Heart right ventricle (tissue), 16 donors: Measurements from ENCODE around the gene PDLIM7. TPM values are rescaled to one million over a fixed set of nuclear protein-coding genes. Genes with fewer than 3 reads are reported as not detected.

Source experiments
- ATAC-seq, 8 donors: fragments of 200-7000 bp; cut with Tn5 transposase; one replicate each; pipeline ENCODE4 v1.9.1; 2020; ENCODE audit warnings: mild to moderate bottlenecking in 8 of 8, moderate library complexity in 8 of 8, moderate number of reproducible peaks in 1 of 8
- DNase-seq, 2 donors: peaks; one replicate each; pipeline ENCODE4 v3.0.0-alpha.2; 2020
- H3K27ac ChIP-seq, 10 donors: fragments of 200-600 bp; sonication (generic) in 2 of 10; one replicate each; pipeline versions ENCODE4 v1.5.0 to v1.8.0; 2020 to 2022; ENCODE audit warnings: mild to moderate bottlenecking in 3 of 10
- H3K27me3 ChIP-seq, 7 donors: fragments of 200-600 bp; one replicate each; pipeline ENCODE4 v1.8.0; 2021 to 2022; ENCODE audit warnings: mild to moderate bottlenecking in 2 of 7
- H3K36me3 ChIP-seq, 9 donors: fragments of 200-600 bp; sonication (generic) in 1 of 9; one replicate each; pipeline versions ENCODE4 v1.5.0 to v1.8.0; 2020 to 2022; ENCODE audit warnings: mild to moderate bottlenecking in 2 of 9
- H3K4me1 ChIP-seq, 9 donors: fragments of 200-600 bp; sonication (generic) in 1 of 9; one replicate each; pipeline versions ENCODE4 v1.5.0 to v1.8.0; 2020 to 2022; ENCODE audit warnings: mild to moderate bottlenecking in 4 of 9
- H3K4me3 ChIP-seq, 10 donors: fragments of 200-600 bp; sonication (generic) in 2 of 10; one replicate each; pipeline versions ENCODE4 v1.5.0 to v1.8.0; 2020 to 2022; ENCODE audit warnings: mild to moderate bottlenecking in 7 of 10, moderate library complexity in 2 of 10
- H3K9me3 ChIP-seq, 11 donors: fragments of 200-600 bp in 10 of 11; sonication (generic) in 2 of 11; one replicate each; pipeline versions ENCODE4 v1.5.0 to v1.8.0; 2013 to 2022; ENCODE audit warnings: mild to moderate bottlenecking in 2 of 11, control low read depth in 1 of 11, moderate library complexity in 1 of 11
- WGBS, 2 donors: extraction: QIAGEN DNeasy Blood & Tissue Kit; methylation state at CpG; one replicate each; pipeline ENCODE4 v1.1.7; 2013; ENCODE audit warnings: inconsistent platforms in 1 of 2; 5-methylcytosine and 5-hydroxymethylcytosine counted together
- intact Hi-C, 10 donors: fragments of 100-400 bp; cut with DNase I; formaldehyde crosslinking; loops; one replicate each; pipeline versions ENCODE4 v1.11.1 to v1.14.2; 2022
- polyA plus RNA-seq, 2 donors: library from polyadenylated mRNA; stranded (reverse); fragments of 200-250 nt; gene quantifications; one replicate each; pipeline ENCODE4 v1.2.3, GENCODE V29; 2013
- total RNA-seq, 10 donors: library from RNA; stranded (reverse); fragmentation: NEBNext Ultra II Directional in 3 of 10; extraction: Animal tissue kit (Norgen Biotek cat#: 25700) in 3 of 10; gene quantifications; one replicate each; pipeline versions ENCODE4 v1.2.1 to v1.2.4, GENCODE V29; 2021 to 2023
- TF ChIP-seq, protein P1 (sequence below), 9 donors: fragments of 200-600 bp; sonication (generic) in 2 of 9; IDR thresholded peaks; one replicate each; pipeline versions ENCODE4 v1.5.0 to v1.8.0; 2021 to 2022; ENCODE audit warnings: antibody characterized with exemption in 9 of 9, mild to moderate bottlenecking in 5 of 9, moderate library complexity in 1 of 9
- donor health status: Arrhythmogenic right ventricular cardiomyopathy.
- donor health status: ischemic (EF 13 %, LVEDD 7.1; RV severe dilation, severe dysfunction).
- donor health status: healthy with polysubstance abuse.
- donor health status: DM: no; HTN: yes; CAD: no.
- donor health status: DM: no; HTN: no; CAD: no.
- donor health status: ischemic (EF 25% LVEDD 6.9; RV normal size, moderate dysfunction).
- donor health status: ischemic (EF 25% LVEDD 5.7; RV mildly dilated, moderate dysfunction).
- donor health status: healthy.
- donor health status: DM: yes; HTN: yes; CAD: no.
- donor health status: Ischemic cardiomyopathy.
- donor health status: ischemic (EF 35%, LVEDD 5.7; RV mildly dilated, moderate dysfunction).
- donor health status: nonischemic (EF 11% LVEDD 7.7; RV severe dilation, severe dysfunction).
- donor health status: DM: yes; HTN: yes; CAD: no.
- donor health status: PGD.
- donor health status: ischemic (EF 29% LVEDD 5.4; RV normal size, mild dysfunction).
- donor health status: nonischemic (EF 23%, LVEDD 6.1; RV moderate dilation, normal function).

Gene PDLIM7
- total and polyA plus RNA-seq, 12 donors = 32.5 to 131 (median 58.1) TPM

GRCh38 chr5:177434942-177435738, 62.3 kb downstream of the PDLIM7 start:
- Histone ChIP-seq H3K4me1 (peaks cover 0 to 37% (median 19%) of the 10 kb centered on the region in 9 donors), H3K4me3 (no peak overlapping the region), H3K27me3 (no peaks in the 10 kb centered on the region), H3K36me3 (peaks cover 0 to 100% (median 34%) of the 10 kb centered on the region in 9 donors), H3K27ac (no peak overlapping the region), H3K9me3 (no peaks in the 10 kb centered on the region)
- intact Hi-C loops = no loop called here
- DNase-seq (no peak), ATAC-seq (no peak)
- TF ChIP-seq, protein P1, sequence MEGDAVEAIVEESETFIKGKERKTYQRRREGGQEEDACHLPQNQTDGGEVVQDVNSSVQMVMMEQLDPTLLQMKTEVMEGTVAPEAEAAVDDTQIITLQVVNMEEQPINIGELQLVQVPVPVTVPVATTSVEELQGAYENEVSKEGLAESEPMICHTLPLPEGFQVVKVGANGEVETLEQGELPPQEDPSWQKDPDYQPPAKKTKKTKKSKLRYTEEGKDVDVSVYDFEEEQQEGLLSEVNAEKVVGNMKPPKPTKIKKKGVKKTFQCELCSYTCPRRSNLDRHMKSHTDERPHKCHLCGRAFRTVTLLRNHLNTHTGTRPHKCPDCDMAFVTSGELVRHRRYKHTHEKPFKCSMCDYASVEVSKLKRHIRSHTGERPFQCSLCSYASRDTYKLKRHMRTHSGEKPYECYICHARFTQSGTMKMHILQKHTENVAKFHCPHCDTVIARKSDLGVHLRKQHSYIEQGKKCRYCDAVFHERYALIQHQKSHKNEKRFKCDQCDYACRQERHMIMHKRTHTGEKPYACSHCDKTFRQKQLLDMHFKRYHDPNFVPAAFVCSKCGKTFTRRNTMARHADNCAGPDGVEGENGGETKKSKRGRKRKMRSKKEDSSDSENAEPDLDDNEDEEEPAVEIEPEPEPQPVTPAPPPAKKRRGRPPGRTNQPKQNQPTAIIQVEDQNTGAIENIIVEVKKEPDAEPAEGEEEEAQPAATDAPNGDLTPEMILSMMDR (IDR thresholded peaks at IDR 0.05) = no peak
- 95% methylated on average over 20 of the region's 20 CpGs for WGBS, 2 donors

DNA sequence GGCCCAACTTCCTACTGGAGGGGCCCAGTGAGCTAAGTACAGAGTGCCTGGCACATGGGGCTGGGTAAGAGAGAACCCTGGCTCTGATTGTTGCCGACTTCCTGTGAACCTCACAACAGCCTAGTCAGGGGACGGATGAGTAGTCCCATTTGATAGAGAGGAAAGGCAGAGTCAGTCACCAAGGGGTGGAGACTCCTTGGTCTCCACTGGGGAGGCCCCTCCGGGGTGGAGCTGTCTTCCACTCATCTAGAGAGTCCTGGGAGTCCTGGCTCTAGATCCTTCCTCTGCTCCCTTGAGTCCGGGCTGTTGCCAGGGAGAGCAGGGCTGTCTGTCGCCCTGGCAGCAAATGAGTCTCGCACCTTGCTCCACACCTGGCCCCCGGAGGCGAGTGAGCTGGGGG, 63.0 kb downstream of the PDLIM7 start:
- no peak for DNase-seq
- Histone ChIP-seq H3K4me3 (no peak overlapping the region), H3K9me3 (no peaks in the 10 kb centered on the region), H3K27ac (no peak overlapping the region), H3K4me1 (peaks cover 0 to 44% (median 19%) of the 10 kb centered on the region in 9 donors), H3K27me3 (no peaks in the 10 kb centered on the region), H3K36me3 (peaks cover 0 to 96% (median 34%) of the 10 kb centered on the region in 9 donors)
- no peak for ATAC-seq
- intact Hi-C loops = no loop called here
- 93 to 95% methylated on average over 8 of the region's 8 CpGs for WGBS, 2 donors
- TF ChIP-seq, protein P1 (IDR thresholded peaks at IDR 0.05) = no peak

DNA sequence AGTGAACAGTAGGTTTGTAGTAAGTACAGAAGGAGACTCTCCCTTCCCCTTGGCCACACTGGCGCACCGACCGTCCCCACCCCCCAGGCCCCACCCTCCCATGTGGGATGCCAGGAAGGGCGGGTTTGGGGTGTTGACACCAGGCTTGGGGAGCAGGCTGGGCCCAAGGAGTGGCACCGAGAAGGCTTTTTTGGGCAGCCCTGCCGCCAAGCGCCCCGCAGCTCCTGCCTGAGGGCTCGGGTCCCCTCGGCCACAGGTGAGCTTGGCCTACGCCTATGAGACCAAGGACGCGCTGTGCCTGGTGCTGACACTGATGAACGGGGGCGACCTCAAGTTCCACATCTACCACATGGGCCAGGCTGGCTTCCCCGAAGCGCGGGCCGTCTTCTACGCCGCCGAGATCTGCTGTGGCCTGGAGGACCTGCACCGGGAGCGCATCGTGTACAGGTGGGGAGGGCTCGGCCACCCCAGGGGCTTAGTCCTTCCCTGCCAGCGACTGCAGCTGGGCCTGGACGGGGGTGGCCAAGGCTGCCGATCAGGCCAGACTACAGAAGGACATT, 63.7 kb downstream of the PDLIM7 start:
- Histone ChIP-seq H3K27ac (no peak overlapping the region), H3K4me3 (no peak overlapping the region), H3K36me3 (peaks cover 0 to 89% (median 34%) of the 10 kb centered on the region in 9 donors), H3K4me1 (peaks cover 0 to 51% (median 19%) of the 10 kb centered on the region in 9 donors), H3K27me3 (no peaks in the 10 kb centered on the region), H3K9me3 (no peaks in the 10 kb centered on the region)
- intact Hi-C loops = loop anchor here in 1 of 10 donors (2.0 kb wide), 1 partner anchor 13 kb away; the partner anchor contains the start of gene PRR7
- ATAC-seq (no peak), DNase-seq (no peak)
- TF ChIP-seq, protein P1 (IDR thresholded peaks at IDR 0.05) = no peak
- WGBS, 2 donors = 96 to 97% methylated on average over 29 of the region's 29 CpGs

Other genes starting within 250 kb of the PDLIM7 start
- gene RAB24, start 193.9 kb downstream of the PDLIM7 start, total RNA-seq = 10 to 100 TPM; 14.7 to 22.1 (median 19.3) TPM
- gene RAB24, start 193.9 kb downstream of the PDLIM7 start, polyA plus RNA-seq = 10 to 100 TPM; 31.7 to 39.4 TPM
- 10 to 100 TPM; 32.3 to 69.8 (median 36.2) TPM for gene PRELID1, start 193.8 kb downstream of the PDLIM7 start, total RNA-seq
- 100 to 1,000 TPM in 1 of 2 donors, 10 to 100 TPM in 1; 53.9 to 166 TPM for gene PRELID1, start 193.8 kb downstream of the PDLIM7 start, polyA plus RNA-seq
- 1 to 10 TPM; 1.2 to 6.4 (median 2.4) TPM for gene MXD3, start 185.7 kb downstream of the PDLIM7 start, total RNA-seq
- 1 to 10 TPM; 2.3 to 7.1 TPM for gene MXD3, start 185.7 kb downstream of the PDLIM7 start, polyA plus RNA-seq
- 100 to 1,000 TPM in 1 of 10 donors, 10 to 100 TPM in 9; 46.3 to 111 (median 56.3) TPM for gene LMAN2, start 145.9 kb downstream of the PDLIM7 start, total RNA-seq
- 100 to 1,000 TPM in 1 of 2 donors, 10 to 100 TPM in 1; 47.4 to 215 TPM for gene LMAN2, start 145.9 kb downstream of the PDLIM7 start, polyA plus RNA-seq
- gene RGS14, start 139.7 kb downstream of the PDLIM7 start, total RNA-seq = 1 to 10 TPM; 2.2 to 9.6 (median 4.5) TPM
- gene RGS14, start 139.7 kb downstream of the PDLIM7 start, polyA plus RNA-seq = 1 to 10 TPM; 2.6 to 3.9 TPM
- gene SLC34A1, start 113.2 kb downstream of the PDLIM7 start, total RNA-seq = under 1 TPM in 1 of 10 donors, not detected in 9; 0.12 TPM
- gene SLC34A1, start 113.2 kb downstream of the PDLIM7 start, polyA plus RNA-seq = not detected
- gene PFN3, start 96.9 kb downstream of the PDLIM7 start, total RNA-seq = not detected
- not detected for gene PFN3, start 96.9 kb downstream of the PDLIM7 start, polyA plus RNA-seq
- under 1 TPM in 1 of 10 donors, not detected in 9; 0.25 TPM for gene F12, start 88.0 kb downstream of the PDLIM7 start, total RNA-seq
- under 1 TPM; 0.28 to 0.37 TPM for gene F12, start 88.0 kb downstream of the PDLIM7 start, polyA plus RNA-seq
- gene GRK6, start 70.9 kb downstream of the PDLIM7 start, total RNA-seq = 10 to 100 TPM; 11.8 to 21.2 (median 15.2) TPM
- gene GRK6, start 70.9 kb downstream of the PDLIM7 start, polyA plus RNA-seq = 10 to 100 TPM in 1 of 2 donors, 1 to 10 TPM in 1; 6.7 to 22.9 TPM
- 1 to 10 TPM in 9 of 10 donors, under 1 TPM in 1; 0.97 to 2.9 (median 1.9) TPM for gene PRR7, start 50.8 kb downstream of the PDLIM7 start, total RNA-seq
- gene PRR7, start 50.8 kb downstream of the PDLIM7 start, polyA plus RNA-seq = 1 to 10 TPM; 1.8 to 2.7 TPM
- gene DBN1, start 24.0 kb downstream of the PDLIM7 start, total RNA-seq = 10 to 100 TPM; 13.1 to 52.9 (median 19.1) TPM
- gene DBN1, start 24.0 kb downstream of the PDLIM7 start, polyA plus RNA-seq = 10 to 100 TPM; 19.2 to 31.5 TPM
- gene DOK3, start 12.2 kb upstream of the PDLIM7 start, total RNA-seq = 10 to 100 TPM in 1 of 10 donors, 1 to 10 TPM in 7, under 1 TPM in 2; 0.74 to 11.4 (median 1.9) TPM
- 1 to 10 TPM; 2.4 to 4.0 TPM for gene DOK3, start 12.2 kb upstream of the PDLIM7 start, polyA plus RNA-seq
- gene DDX41, start 19.4 kb upstream of the PDLIM7 start, total RNA-seq = 10 to 100 TPM; 19.7 to 53.2 (median 27.2) TPM
- 10 to 100 TPM; 45.2 to 55.7 TPM for gene DDX41, start 19.4 kb upstream of the PDLIM7 start, polyA plus RNA-seq
- gene FAM193B, start 57.0 kb upstream of the PDLIM7 start, total RNA-seq = 10 to 100 TPM; 14.1 to 34.4 (median 20.1) TPM
- 100 to 1,000 TPM in 1 of 2 donors, 10 to 100 TPM in 1; 28.0 to 201 TPM for gene FAM193B, start 57.0 kb upstream of the PDLIM7 start, polyA plus RNA-seq
- gene TMED9, start 94.6 kb upstream of the PDLIM7 start, total RNA-seq = 100 to 1,000 TPM in 2 of 10 donors, 10 to 100 TPM in 8; 58.1 to 140 (median 69.5) TPM
- 100 to 1,000 TPM in 1 of 2 donors, 10 to 100 TPM in 1; 48.3 to 310 TPM for gene TMED9, start 94.6 kb upstream of the PDLIM7 start, polyA plus RNA-seq
- 10 to 100 TPM in 9 of 10 donors, 1 to 10 TPM in 1; 9.8 to 17.4 (median 15.0) TPM for gene B4GALT7, start 102.5 kb upstream of the PDLIM7 start, total RNA-seq
- 10 to 100 TPM; 20.4 to 29.7 TPM for gene B4GALT7, start 102.5 kb upstream of the PDLIM7 start, polyA plus RNA-seq